GM18505 (cell line): ENCODE measurements around the gene TTC8.

Source experiments
- ATAC-seq: cut with Tn5 transposase; IDR thresholded peaks from one replicate; pipeline ENCODE4 v1.9.1; 2021; ENCODE audit not compliant: unreplicated experiment
- POLR2A ChIP-seq: IDR thresholded peaks from 4 replicates; pipeline ENCODE4 v1.6.1; 2011; ENCODE audit warnings: borderline replicate concordance; ENCODE audit not compliant: insufficient read depth, insufficient read length; ENCODE audit errors: extremely low read depth

TTC8 gene

GRCh38 chr14:88863167-88863566 lies 38.7 kb downstream of the TTC8 start:
- no peak for TF ChIP-seq POLR2A
- no peak for ATAC-seq

GRCh38 chr14:88864198-88864597 lies 39.7 kb downstream of the TTC8 start:
- no peak for TF ChIP-seq POLR2A
- ATAC-seq: no peak

- TF ChIP-seq POLR2A: no peak
- no peak for ATAC-seq
Measured at GRCh38 chr14:88866305-88866704, 41.9 kb downstream of the TTC8 start.

- no peak for TF ChIP-seq POLR2A
Measured at GRCh38 chr14:88868558-88869159, 44.2 kb downstream of the TTC8 start.

GRCh38 chr14:88870777-88871176 lies 46.3 kb downstream of the TTC8 start:
- ATAC-seq: no peak
- TF ChIP-seq POLR2A: no peak

More at GRCh38 chr14:88868558-88869159, 44.2 kb downstream of the TTC8 start:
- ATAC-seq: peak; percentile 55

DNA sequence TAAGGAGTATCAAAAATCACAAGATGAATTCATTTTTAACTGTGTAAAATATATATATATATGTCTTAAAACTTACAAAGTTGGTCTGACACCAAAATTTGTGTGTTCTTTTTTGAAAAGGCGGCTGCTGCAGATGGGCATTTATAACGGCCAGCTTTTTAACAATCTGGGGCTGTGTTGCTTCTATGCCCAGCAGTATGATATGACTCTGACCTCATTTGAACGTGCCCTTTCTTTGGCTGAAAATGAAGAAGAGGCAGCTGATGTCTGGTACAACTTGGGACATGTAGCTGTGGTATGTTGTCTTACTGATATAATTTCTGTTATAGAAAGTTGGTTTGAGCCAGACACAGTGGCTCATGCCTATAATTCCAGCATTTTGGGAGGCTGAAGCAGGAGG lies 47.0 kb downstream of the TTC8 start:
- no peak for TF ChIP-seq POLR2A
- ATAC-seq: no peak

GRCh38 chr14:88872976-88873375 lies 48.5 kb downstream of the TTC8 start:
- no peak for ATAC-seq
- TF ChIP-seq POLR2A: no peak

GRCh38 chr14:88877192-88877591 lies 52.7 kb downstream of the TTC8 start:
- no peak for TF ChIP-seq POLR2A
- no peak for ATAC-seq

DNA sequence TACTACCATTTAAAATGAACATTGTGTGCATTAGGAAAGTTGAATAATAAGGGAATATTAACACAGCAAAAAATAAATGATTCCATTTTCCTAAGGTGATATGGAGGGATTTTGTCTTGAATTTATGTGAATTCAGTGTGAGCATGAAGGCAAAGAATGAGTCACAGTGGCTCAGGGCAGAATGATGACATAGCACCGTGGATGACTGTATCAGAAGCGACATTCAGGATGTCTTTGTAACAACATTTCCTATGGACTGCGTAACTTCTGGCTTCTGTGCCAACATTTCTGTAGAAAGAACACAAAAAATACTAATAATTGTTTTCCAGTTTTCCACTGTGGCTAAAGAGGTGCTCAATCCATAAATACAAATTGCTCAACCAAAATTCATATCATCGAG lies 54.6 kb downstream of the TTC8 start:
- no peak for ATAC-seq
- TF ChIP-seq POLR2A: no peak

DNA sequence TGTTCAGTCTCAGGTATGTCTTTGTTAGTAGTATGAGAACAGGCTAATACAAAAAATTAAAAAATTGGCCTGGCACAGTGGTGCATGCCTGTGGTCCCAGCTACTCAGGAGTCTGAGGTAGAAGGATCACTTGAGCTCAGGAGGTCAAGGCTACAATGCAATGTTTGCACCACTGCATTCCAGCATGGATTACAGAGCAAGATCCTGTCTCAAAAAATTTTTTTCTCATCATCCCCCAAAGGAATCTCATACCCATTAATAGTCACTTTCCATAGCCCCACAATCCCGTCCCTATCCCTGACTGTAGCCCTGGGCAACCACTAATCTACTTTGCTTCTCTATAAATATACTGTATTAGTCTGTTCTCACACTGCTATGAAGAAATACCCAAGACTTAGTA lies 57.8 kb downstream of the TTC8 start:
- TF ChIP-seq POLR2A: no peak
- no peak for ATAC-seq

GRCh38 chr14:88895116-88895515 lies 70.7 kb downstream of the TTC8 start:
- TF ChIP-seq POLR2A: no peak
- no peak for ATAC-seq

DNA sequence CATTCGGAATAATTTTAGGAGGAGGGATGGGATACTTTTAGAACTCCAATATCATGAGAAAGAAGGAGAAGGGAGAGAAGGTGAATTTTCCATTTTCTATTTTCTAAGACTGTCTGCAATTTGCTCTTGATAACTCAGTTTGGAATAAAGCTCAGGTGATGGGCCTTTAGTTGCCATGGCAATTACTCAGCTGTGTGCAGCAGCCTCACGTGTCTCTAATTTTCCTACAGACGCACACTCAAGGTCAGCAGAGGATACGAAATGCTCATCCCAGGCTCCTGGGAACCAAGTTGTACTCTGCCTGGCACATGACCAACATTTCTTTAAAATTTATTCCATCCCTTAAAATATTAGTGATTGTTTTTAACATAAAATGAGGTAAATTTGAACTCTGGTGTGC lies 76.7 kb downstream of the TTC8 start:
- no peak for TF ChIP-seq POLR2A
- ATAC-seq: no peak

DNA sequence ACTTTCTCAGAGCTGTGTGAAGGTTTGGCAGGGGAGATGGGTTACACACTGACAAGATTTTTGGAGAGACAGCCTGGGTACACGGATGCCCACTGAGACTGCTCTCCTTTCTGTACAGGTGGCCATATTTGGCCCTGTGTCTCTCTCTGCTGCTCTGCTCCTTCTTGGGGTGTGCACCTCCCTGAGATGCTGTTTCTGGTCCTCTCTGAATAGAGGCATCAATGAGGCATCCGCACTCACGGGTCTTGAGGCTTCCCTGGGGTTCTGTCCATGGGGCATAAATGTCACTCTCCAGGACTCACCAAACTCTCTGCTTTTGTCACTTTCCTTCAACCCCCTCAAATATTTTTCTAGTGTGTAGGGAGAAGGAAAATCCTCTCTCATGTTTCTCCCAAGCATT lies 77.5 kb downstream of the TTC8 start:
- TF ChIP-seq POLR2A: no peak
- no peak for ATAC-seq

DNA sequence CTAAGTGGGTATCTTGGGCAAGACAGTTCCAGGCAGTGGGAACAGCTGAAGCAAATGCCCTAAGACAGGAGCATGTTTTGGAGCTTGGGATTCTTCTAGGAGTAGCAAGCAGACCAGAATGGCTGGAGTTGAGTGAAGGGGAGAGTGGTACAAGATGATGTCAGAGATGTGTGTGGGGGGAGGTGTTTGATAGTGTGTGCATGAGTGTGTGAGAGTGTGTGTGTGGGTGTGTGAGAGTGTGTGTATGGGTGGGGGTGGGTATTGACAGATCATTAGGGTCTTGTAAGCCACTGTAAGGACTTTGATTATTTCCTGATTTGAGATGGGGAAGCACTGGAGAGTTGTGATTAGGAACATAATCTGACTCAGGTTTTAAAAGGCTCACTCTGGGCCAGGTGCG lies 78.4 kb downstream of the TTC8 start:
- TF ChIP-seq POLR2A: no peak
- ATAC-seq: no peak

DNA sequence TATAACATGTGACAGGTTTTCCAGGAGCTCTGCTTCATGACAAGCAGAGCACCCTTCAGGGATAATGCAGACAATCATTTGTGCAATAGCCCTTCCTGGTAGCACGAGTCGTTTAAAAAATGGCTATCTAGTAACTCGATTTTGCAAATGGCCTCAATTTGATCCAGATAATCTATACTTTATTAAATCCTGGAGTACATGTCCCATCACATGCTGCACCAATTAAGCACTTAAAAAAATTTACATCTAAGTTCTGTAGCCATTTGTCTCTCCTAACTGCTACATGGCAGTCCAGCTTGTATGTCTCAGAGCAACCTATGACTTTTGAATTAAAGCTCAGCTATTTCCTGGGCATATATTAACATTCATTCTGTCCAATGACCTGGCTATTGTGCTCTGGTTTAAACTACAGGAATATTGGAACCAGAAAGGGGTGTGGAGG lies 79.8 kb downstream of the TTC8 start:
- no peak for TF ChIP-seq POLR2A
- ATAC-seq: no peak
